Measurements from ENCODE around the gene SMIM33.

- TF ChIP-seq CTCF (IDR thresholded peaks at IDR 0.05) (no peak), EZH2 (IDR thresholded peaks at IDR 0.05) (no peak), EZH2phosphoT487 (IDR thresholded peaks at IDR 0.05) (no peak)
Measured at GRCh38 chr5:139481122-139481533, 10.3 kb downstream of the SMIM33 start.
